NCI-H1436 treated with DMSO at 0.1 percent for 48 hours (cell line): Measurements from ENCODE around the gene FAIM.
"Not testable (repeated sequence)": the region's sequence is repeated elsewhere in the genome, so short reads cannot be mapped to it uniquely, and the experiment has no call there.

ENCODE experiments used
- DNase-seq: peaks from one replicate; lab custom pipeline; 2025; lab: John Stamatoyannopoulos, UW

The FAIM gene

DNA sequence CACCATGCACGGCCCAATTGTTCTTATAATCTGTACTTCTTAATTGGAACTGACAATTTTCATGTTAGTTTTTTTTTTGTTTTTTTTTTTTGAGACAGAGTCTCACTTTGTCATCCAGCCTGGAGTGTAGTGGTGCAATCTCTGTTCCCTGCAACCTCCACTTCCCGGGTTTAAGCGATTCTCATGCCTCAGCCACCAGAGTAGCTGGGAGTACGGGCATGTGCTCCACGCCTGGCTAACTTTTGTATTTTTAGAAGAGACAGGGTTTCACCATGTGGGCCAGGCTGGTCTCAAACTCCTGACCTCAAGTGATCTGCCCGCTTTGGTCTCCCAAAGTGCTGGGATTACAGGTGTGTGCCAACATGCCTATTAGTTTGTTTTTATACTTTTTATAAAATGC is 72.4 kb downstream of the FAIM start:
- not testable (repeated sequence) for DNase-seq

- DNase-seq: no peak
Measured at GRCh38 chr3:138681463-138682220, 73.1 kb downstream of the FAIM start.

- DNase-seq: no peak
Measured at GRCh38 chr3:138682648-138683047, 74.1 kb downstream of the FAIM start.
